ENCODE measurements around the gene CLEC4D. TPM values are rescaled to one million over a fixed set of nuclear protein-coding genes. Genes with fewer than 3 reads are reported as not detected.

The CLEC4D gene
- not detected in 2 replicates for total RNA-seq

DNA sequence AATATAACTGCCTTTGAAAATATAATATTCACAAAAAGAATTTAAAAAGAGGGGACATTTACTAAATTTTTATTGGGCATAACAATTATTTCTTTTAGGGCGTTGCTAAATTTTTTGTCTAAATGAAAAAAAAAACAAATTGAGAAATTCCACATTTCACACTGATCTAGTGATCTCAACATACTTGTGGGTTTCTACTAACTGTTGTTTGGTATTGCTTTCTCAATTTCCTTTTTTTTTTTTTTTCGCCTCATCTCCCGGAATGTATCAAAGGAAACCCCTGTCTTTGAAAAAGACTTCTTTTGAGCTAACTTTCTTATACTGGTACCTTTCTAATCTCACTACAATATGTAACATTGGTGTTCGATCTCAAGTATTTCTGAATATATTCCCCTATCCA lies at the start of gene CLEC4D:
CLEC4D (plus strand) TSS at position 248 of the 400 bp plus-strand sequence. CDS start 230 bp downstream, outside the sequence.

DNA sequence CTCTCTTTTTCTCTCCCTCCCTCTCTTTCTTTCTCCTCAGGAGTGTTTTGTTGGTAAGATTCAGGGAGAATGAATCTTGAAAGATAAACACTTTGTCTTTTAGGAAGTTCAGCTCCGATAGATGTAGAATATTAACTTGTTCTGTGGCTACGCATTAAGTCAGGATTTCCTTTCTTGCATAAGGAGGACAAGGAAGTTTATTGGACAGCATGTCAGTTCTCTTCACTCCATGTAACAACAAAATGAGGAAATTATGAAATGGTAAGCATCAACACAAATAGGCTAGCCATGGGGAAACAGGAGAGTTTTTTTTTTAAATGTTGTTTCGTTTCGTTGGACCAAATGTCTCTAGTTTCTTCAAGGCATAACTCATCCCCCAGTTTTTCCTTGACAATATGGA lies 27.5 kb downstream of the CLEC4D start, which contains the start of gene CLEC4E:
CLEC4E (minus strand) TSS at position 75 of the 400 bp plus-strand sequence. CDS start 108 bp downstream, outside the sequence.

Other genes with a start within 250 kb of the CLEC4D start
- gene CLEC6A, start 57.5 kb upstream of the CLEC4D start, total RNA-seq, result not detected in 2 replicates
- gene CLEC4E, start 27.4 kb downstream of the CLEC4D start, total RNA-seq, result not detected in 2 replicates
- gene AICDA, start 99.4 kb downstream of the CLEC4D start, total RNA-seq, result not detected in 2 replicates
- 13.0 and 22.7 TPM in 2 replicates for gene MFAP5, start 149.3 kb downstream of the CLEC4D start, total RNA-seq
- 9.1 and 14.3 TPM in 2 replicates for gene RIMKLB, start 184.5 kb downstream of the CLEC4D start, total RNA-seq